Spleen (tissue), 11 donors: ENCODE results near the gene EXD3. TPM values are rescaled to one million over a fixed set of nuclear protein-coding genes. Genes with fewer than 3 reads are reported as not detected.

Source experiments
- DNase-seq: peaks from one replicate; pipeline ENCODE4 v3.0.0-alpha.2; 2020
- H3K27ac ChIP-seq, 8 donors: fragments of 200-600 bp; sonication (generic) in 7 of 8; 1 replicate in 4 of 8; 2 replicates in 4 of 8; pipeline versions ENCODE4 v1.5.0 to v1.8.0; 2016 to 2021; ENCODE audit warnings: inconsistent platforms in 4 of 8, mild to moderate bottlenecking in 4 of 8, moderate library complexity in 1 of 8
- H3K27me3 ChIP-seq, 7 donors: fragments of 200-600 bp; sonication (generic) in 6 of 7; replicated peaks in 1 of 7; 1 replicate in 4 of 7; 2 replicates in 3 of 7; pipeline versions ENCODE4 v1.5.0 to v1.8.0; 2016 to 2021; ENCODE audit warnings: inconsistent platforms in 3 of 7, mild to moderate bottlenecking in 1 of 7
- H3K36me3 ChIP-seq, 6 donors: fragments of 200-600 bp; sonication (generic) in 5 of 6; 1 replicate in 4 of 6; 2 replicates in 2 of 6; pipeline versions ENCODE4 v1.5.0 to v1.8.0; 2016 to 2021; ENCODE audit warnings: inconsistent platforms in 2 of 6
- H3K4me1 ChIP-seq, 6 donors: fragments of 200-600 bp; sonication (generic) in 5 of 6; 1 replicate in 3 of 6; 2 replicates in 3 of 6; pipeline versions ENCODE4 v1.5.0 to v1.8.0; 2016 to 2021; ENCODE audit warnings: inconsistent platforms in 3 of 6
- H3K4me3 ChIP-seq, 8 donors: fragments of 200-600 bp; sonication (generic) in 7 of 8; 1 replicate in 4 of 8; 2 replicates in 4 of 8; pipeline versions ENCODE4 v1.5.0 to v1.8.0; 2016 to 2021; ENCODE audit warnings: inconsistent platforms in 4 of 8, mild to moderate bottlenecking in 4 of 8, moderate library complexity in 2 of 8
- H3K9me3 ChIP-seq, 8 donors: fragments of 200-600 bp; sonication (generic) in 7 of 8; 1 replicate in 4 of 8; 2 replicates in 4 of 8; pipeline versions ENCODE4 v1.5.0 to v1.8.0; 2016 to 2021; ENCODE audit warnings: inconsistent platforms in 4 of 8
- POLR2A ChIP-seq, 3 donors: fragments of 450-650 bp; IDR thresholded peaks; one replicate each; pipeline ENCODE4 v1.5.1; 2017; ENCODE audit warnings: antibody characterized with exemption in 3 of 3, mild to moderate bottlenecking in 1 of 3
- POLR2AphosphoS5 ChIP-seq, 3 donors: sonication (generic); formaldehyde crosslinking; IDR thresholded peaks; one replicate each; pipeline ENCODE4 v1.5.1; 2017; ENCODE audit warnings: antibody characterized with exemption in 3 of 3
- WGBS, 5 donors: extraction: QIAGEN DNeasy Blood & Tissue Kit in 3 of 5; methylation state at CpG; one replicate each; pipeline versions ENCODE4 v1.1.5 to v1.1.7; 2013 to 2018; 5-methylcytosine and 5-hydroxymethylcytosine counted together
- intact Hi-C: fragments of 100-400 bp; cut with DNase I; formaldehyde crosslinking; loops from one replicate; pipeline ENCODE4 v1.15.0; 2023; ENCODE audit warnings: low total_unique reads
- polyA plus RNA-seq, 3 donors: library from polyadenylated mRNA; stranded (reverse); fragments of 200-250 nt; gene quantifications; one replicate each; pipeline ENCODE4 v1.2.1, GENCODE V29; 2013
- total RNA-seq, 7 donors: library from RNA; depleted of rRNA in 3 of 7; stranded (reverse); fragments of >200 nt in 3 of 7; fragmentation: NEBNext Ultra II Directional in 4 of 7; extraction: Animal tissue kit (Norgen Biotek cat#: 25700) in 4 of 7; gene quantifications; one replicate each; pipeline versions ENCODE4 v1.1.0 to v1.2.1, GENCODE V29; 2016 to 2021
- TF ChIP-seq, protein P1 (sequence below), 11 experiments: fragments of 200-600 bp in 7 of 11; fragments of 450-650 bp in 4 of 11; sonication (generic) in 4 of 11; IDR thresholded peaks in 8 of 11; conservative IDR thresholded peaks in 3 of 11; 1 replicate in 7 of 11; 2 replicates in 4 of 11; pipeline versions ENCODE4 v1.4.0 to v1.8.0; 2016 to 2021; ENCODE audit warnings: antibody characterized with exemption in 11 of 11, inconsistent platforms in 4 of 11, mild to moderate bottlenecking in 1 of 11
- donor health status: healthy with polysubstance abuse.
- donor health status: DM: no; HTN: no; CAD: no; lungs with moderate emphysema.
- donor health status: DM: no; HTN: no; CAD: no.
- donor health status: Bipolar disorder and iron deficiency.
- donor health status: healthy.
- donor health status: DM: no; HTN: no; CAD: no.
- donor health status: DM: yes; HTN: yes; CAD: no.

Gene EXD3
- total and polyA plus RNA-seq, 10 donors, result 14.5 to 62.3 (median 36.3) TPM

DNA sequence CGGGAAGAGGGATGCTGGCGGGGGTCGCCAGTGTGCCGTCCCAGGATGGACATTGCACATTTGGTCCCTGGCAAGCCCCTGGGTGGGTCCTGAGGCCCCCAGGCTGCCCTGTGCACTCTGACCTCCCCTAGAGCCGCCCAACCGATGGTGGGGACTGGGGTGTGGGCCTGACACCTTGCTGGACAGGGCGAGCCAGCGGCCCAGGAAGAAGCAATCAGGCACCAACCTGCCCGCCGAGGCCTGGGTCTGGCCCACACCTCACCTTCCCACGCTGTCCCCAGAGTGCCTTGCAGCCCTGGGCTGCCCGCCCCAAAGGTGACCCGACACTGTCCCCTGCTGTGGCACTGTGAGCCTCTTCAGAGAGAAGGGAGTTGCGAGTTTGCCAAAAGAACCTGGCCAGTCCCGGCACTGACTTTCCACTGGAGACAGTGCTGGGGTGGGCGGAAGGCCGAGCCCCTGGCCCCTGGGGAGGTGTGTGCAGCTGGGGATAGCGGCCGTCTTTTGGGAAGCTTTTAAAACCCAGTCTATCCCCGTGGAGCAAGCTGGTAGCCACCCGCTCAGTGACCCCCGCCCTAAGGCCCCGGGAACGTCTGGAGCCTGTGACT, 108.9 kb downstream of the EXD3 start:
- intact Hi-C loops, result no loop called here

DNA sequence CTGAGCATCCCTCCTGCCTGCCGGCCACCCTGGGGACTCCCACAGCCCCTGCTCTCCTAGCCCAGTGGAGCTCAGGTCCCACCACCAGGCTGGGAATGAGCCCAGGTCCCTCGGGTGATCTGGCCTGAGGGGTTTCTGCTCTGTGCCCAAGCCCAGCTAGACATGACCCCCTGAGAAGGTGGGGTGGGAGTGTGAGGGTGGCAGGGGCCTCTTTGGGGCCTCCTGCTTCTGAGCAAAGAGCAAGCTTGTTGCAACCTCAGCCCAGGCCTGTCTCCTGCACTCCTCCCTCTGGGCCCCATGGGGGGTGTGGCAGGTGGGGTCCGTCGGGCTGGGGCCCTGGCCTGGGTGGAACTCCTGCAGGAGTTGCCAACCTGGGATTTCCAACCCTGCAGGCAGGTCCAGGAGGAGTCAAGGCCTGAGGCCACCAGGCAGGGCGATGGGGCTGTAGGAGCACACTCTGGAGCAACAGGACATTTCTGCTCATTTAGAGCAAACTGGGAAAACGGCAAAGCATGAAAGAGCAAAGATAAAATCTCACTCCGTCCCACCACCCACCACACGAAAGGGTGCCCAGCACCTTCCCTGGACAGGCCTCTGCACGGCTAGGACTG, 109.5 kb downstream of the EXD3 start:
- TF ChIP-seq, protein P1, sequence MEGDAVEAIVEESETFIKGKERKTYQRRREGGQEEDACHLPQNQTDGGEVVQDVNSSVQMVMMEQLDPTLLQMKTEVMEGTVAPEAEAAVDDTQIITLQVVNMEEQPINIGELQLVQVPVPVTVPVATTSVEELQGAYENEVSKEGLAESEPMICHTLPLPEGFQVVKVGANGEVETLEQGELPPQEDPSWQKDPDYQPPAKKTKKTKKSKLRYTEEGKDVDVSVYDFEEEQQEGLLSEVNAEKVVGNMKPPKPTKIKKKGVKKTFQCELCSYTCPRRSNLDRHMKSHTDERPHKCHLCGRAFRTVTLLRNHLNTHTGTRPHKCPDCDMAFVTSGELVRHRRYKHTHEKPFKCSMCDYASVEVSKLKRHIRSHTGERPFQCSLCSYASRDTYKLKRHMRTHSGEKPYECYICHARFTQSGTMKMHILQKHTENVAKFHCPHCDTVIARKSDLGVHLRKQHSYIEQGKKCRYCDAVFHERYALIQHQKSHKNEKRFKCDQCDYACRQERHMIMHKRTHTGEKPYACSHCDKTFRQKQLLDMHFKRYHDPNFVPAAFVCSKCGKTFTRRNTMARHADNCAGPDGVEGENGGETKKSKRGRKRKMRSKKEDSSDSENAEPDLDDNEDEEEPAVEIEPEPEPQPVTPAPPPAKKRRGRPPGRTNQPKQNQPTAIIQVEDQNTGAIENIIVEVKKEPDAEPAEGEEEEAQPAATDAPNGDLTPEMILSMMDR (IDR thresholded peaks at IDR 0.05 in 8 of 11, conservative IDR thresholded peaks at IDR 0.05 in 3 of 11), result no peak
- TF ChIP-seq POLR2AphosphoS5 (IDR thresholded peaks at IDR 0.05) (no peak), POLR2A (IDR thresholded peaks at IDR 0.05) (no peak)
- no peaks in the 10 kb centered on the region for H3K9me3 ChIP-seq
- H3K4me3 ChIP-seq, result no peak overlapping the region
- intact Hi-C loops, result no loop called here
- 67 to 88% (median 78%) methylated on average over 3 to 9 of the region's 9 CpGs for WGBS, 5 donors
- no peak overlapping the region for H3K27ac ChIP-seq
- no peaks in the 10 kb centered on the region for H3K36me3 ChIP-seq
- H3K27me3 ChIP-seq, result peaks cover 0 to 33% (median 16%) of the 10 kb centered on the region in 7 donors
- peak; percentile 73 for DNase-seq
- H3K4me1 ChIP-seq, result peaks cover 4 to 55% (median 27%) of the 10 kb centered on the region in 6 donors

More for the DNA sequence above, 108.9 kb downstream of the EXD3 start:
- H3K27ac ChIP-seq, result no peak overlapping the region
- TF ChIP-seq, protein P1 (IDR thresholded peaks at IDR 0.05 in 8 of 11, conservative IDR thresholded peaks at IDR 0.05 in 3 of 11), result peak in 2 of 11 experiments; percentile 43 to 50
- TF ChIP-seq POLR2AphosphoS5 (IDR thresholded peaks at IDR 0.05), result peak in 1 of 3 donors; percentile 23
- TF ChIP-seq POLR2A (IDR thresholded peaks at IDR 0.05), result no peak
- WGBS, 5 donors, result 71 to 95% (median 92%) methylated on average over 11 to 24 of the region's 24 CpGs
- peak; percentile 73 for DNase-seq
- peaks cover 0 to 33% (median 16%) of the 10 kb centered on the region in 7 donors for H3K27me3 ChIP-seq
- H3K36me3 ChIP-seq, result no peaks in the 10 kb centered on the region
- peaks cover 5 to 61% (median 30%) of the 10 kb centered on the region in 6 donors for H3K4me1 ChIP-seq
- no peak overlapping the region for H3K4me3 ChIP-seq
- H3K9me3 ChIP-seq, result no peaks in the 10 kb centered on the region

DNA sequence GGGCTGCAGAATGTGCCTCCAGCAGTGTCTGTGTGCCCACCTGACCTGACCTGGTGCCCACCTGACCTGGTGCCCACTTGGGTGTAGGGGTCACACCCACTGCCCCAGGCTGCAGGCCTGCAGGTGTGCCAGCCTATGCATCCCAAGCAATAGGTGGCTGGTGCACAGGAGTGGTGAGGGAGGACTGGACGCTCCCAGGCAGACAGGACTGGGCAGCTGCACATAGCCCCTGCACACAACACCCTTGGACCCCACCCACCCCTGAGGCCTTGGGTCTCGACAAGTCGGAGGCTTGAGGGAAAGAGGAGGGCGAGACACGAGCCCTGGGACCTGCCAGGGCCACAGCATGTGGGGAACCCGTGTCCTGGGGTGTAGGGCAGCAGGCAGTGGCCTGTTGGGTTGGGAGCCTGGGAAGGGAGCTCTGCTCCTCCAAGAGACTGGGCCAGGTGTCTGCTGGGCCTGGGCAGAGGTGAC, 110.1 kb downstream of the EXD3 start:
- H3K27me3 ChIP-seq, result peaks cover 0 to 34% (median 16%) of the 10 kb centered on the region in 7 donors
- H3K36me3 ChIP-seq, result no peaks in the 10 kb centered on the region
- H3K4me3 ChIP-seq, result no peak overlapping the region
- peak; percentile 68 for DNase-seq
- 87 to 95% (median 91%) methylated on average over 6 of the region's 6 CpGs for WGBS, 5 donors
- intact Hi-C loops, result no loop called here
- no peak overlapping the region for H3K27ac ChIP-seq
- no peaks in the 10 kb centered on the region for H3K9me3 ChIP-seq
- no peak for TF ChIP-seq POLR2A (IDR thresholded peaks at IDR 0.05)
- no peak for TF ChIP-seq POLR2AphosphoS5 (IDR thresholded peaks at IDR 0.05)
- TF ChIP-seq, protein P1 (IDR thresholded peaks at IDR 0.05 in 8 of 11, conservative IDR thresholded peaks at IDR 0.05 in 3 of 11), result no peak
- H3K4me1 ChIP-seq, result peaks cover 4 to 54% (median 28%) of the 10 kb centered on the region in 6 donors
